ENCODE measurements around the gene EXOC4. TPM values are rescaled to one million over a fixed set of nuclear protein-coding genes. Genes with fewer than 3 reads are reported as not detected.

Gene EXOC4
- polyA plus RNA-seq, 1 experiment: 45.9 TPM

- no peak for TF ChIP-seq CTCF (IDR thresholded peaks at IDR 0.05; ENCODE audit: insufficient read depth, low read depth, low read length)
- ChIA-PET CTCF (no interaction called here), POLR2A (no interaction called here)
- Histone ChIP-seq H3K4me3 (ENCODE audit: low read depth, low read length) (no peak overlapping the region), H3K27me3 (ENCODE audit: control insufficient read depth, insufficient read depth, low read length) (no peaks in the 10 kb centered on the region), H3K36me3 (ENCODE audit: control insufficient read depth, insufficient read depth, low read length) (no peaks in the 10 kb centered on the region)
- no peak for DNase-seq (ENCODE audit: low read depth)
These were observed 286.1 kb downstream of the EXOC4 start for GRCh38 chr7:133539016-133539415.

GRCh38 chr7:133540096-133540860, 287.4 kb downstream of the EXOC4 start:
- Histone ChIP-seq H3K36me3 (ENCODE audit: control insufficient read depth, insufficient read depth, low read length) (no peaks in the 10 kb centered on the region), H3K4me3 (ENCODE audit: low read depth, low read length) (no peak overlapping the region), H3K27me3 (ENCODE audit: control insufficient read depth, insufficient read depth, low read length) (no peaks in the 10 kb centered on the region)
- POLR2A ChIA-PET: no interaction called here
- no peak for TF ChIP-seq CTCF (IDR thresholded peaks at IDR 0.05; ENCODE audit: insufficient read depth, low read depth, low read length)
- CTCF ChIA-PET: interaction anchor here (1.3 kb wide), 1 partner anchor 9 kb away, joined by 5 read pairs; no protein-coding TSS in a partner anchor
- no peak for DNase-seq (ENCODE audit: low read depth)

- DNase-seq (ENCODE audit: low read depth): no peak
- ChIA-PET CTCF (interaction anchor here (1.0 kb wide), 1 partner anchor 14 kb away, joined by 3 read pairs; no protein-coding TSS in a partner anchor), POLR2A (no interaction called here)
- no peak overlapping the region for H3K4me3 ChIP-seq (ENCODE audit: low read depth, low read length)
- TF ChIP-seq CTCF (IDR thresholded peaks at IDR 0.05; ENCODE audit: insufficient read depth, low read depth, low read length): no peak
- H3K36me3 ChIP-seq (ENCODE audit: control insufficient read depth, insufficient read depth, low read length): no peaks in the 10 kb centered on the region
- H3K27me3 ChIP-seq (ENCODE audit: control insufficient read depth, insufficient read depth, low read length): no peaks in the 10 kb centered on the region
These were observed 289.4 kb downstream of the EXOC4 start for GRCh38 chr7:133542209-133542780.

- ChIA-PET POLR2A (no interaction called here), CTCF (no interaction called here)
- Histone ChIP-seq H3K4me3 (ENCODE audit: low read depth, low read length) (no peak overlapping the region), H3K36me3 (ENCODE audit: control insufficient read depth, insufficient read depth, low read length) (no peaks in the 10 kb centered on the region), H3K27me3 (ENCODE audit: control insufficient read depth, insufficient read depth, low read length) (no peaks in the 10 kb centered on the region)
- no peak for TF ChIP-seq CTCF (IDR thresholded peaks at IDR 0.05; ENCODE audit: insufficient read depth, low read depth, low read length)
- DNase-seq (ENCODE audit: low read depth): no peak
These were observed 290.8 kb downstream of the EXOC4 start for GRCh38 chr7:133543657-133544056.

GRCh38 chr7:133545618-133546017, 292.7 kb downstream of the EXOC4 start:
- ChIA-PET CTCF (no interaction called here), POLR2A (no interaction called here)
- DNase-seq (ENCODE audit: low read depth): no peak
- Histone ChIP-seq H3K36me3 (ENCODE audit: control insufficient read depth, insufficient read depth, low read length) (no peaks in the 10 kb centered on the region), H3K27me3 (ENCODE audit: control insufficient read depth, insufficient read depth, low read length) (no peaks in the 10 kb centered on the region), H3K4me3 (ENCODE audit: low read depth, low read length) (no peak overlapping the region)
- no peak for TF ChIP-seq CTCF (IDR thresholded peaks at IDR 0.05; ENCODE audit: insufficient read depth, low read depth, low read length)
